Smooth muscle cell (in vitro differentiated cells): ENCODE measurements around the gene SUN1. TPM values are rescaled to one million over a fixed set of nuclear protein-coding genes. Genes with fewer than 3 reads are reported as not detected.
"Not testable (repeated sequence)": the region's sequence is repeated elsewhere in the genome, so short reads cannot be mapped to it uniquely, and the experiment has no call there.

ENCODE experiments used
- DNase-seq: peaks from one replicate; lab custom pipeline; 2025; ENCODE audit not compliant: unreplicated experiment; lab: John Stamatoyannopoulos, UW
- H2AFZ ChIP-seq: fragments of 200-600 bp; sonication (generic); 2 replicates; pipeline ENCODE4 v1.6.0; 2016; ENCODE audit warnings: antibody characterized with exemption, low read depth, mild to moderate bottlenecking
- H3F3A ChIP-seq: fragments of 200-600 bp; sonication (generic); 2 replicates; pipeline ENCODE4 v1.6.0; 2017; ENCODE audit warnings: antibody characterized with exemption, low read depth
- H3K27ac ChIP-seq: fragments of 200-600 bp; sonication (generic); 2 replicates; pipeline ENCODE4 v1.5.1; 2016; ENCODE audit warnings: low read depth, mild to moderate bottlenecking
- H3K27me3 ChIP-seq: fragments of 200-600 bp; sonication (generic); 2 replicates; pipeline ENCODE4 v1.6.1; 2016; ENCODE audit warnings: low read depth, mild to moderate bottlenecking
- H3K36me3 ChIP-seq: fragments of 200-600 bp; sonication (generic); 2 replicates; pipeline ENCODE4 v1.5.1; 2016; ENCODE audit warnings: low read depth
- H3K4me1 ChIP-seq: fragments of 200-600 bp; sonication (generic); 2 replicates; pipeline ENCODE4 v1.5.1; 2016; ENCODE audit warnings: low read depth
- H3K4me2 ChIP-seq: fragments of 200-600 bp; sonication (generic); 2 replicates; pipeline ENCODE4 v1.6.0; 2016; ENCODE audit warnings: mild to moderate bottlenecking
- H3K4me3 ChIP-seq: fragments of 200-600 bp; sonication (generic); 2 replicates; pipeline ENCODE4 v1.5.1; 2016; ENCODE audit warnings: mild to moderate bottlenecking
- H3K79me2 ChIP-seq: fragments of 200-600 bp; sonication (generic); 2 replicates; pipeline ENCODE4 v1.6.0; 2016; ENCODE audit warnings: low read depth, mild to moderate bottlenecking
- H3K9ac ChIP-seq: fragments of 200-600 bp; sonication (generic); 2 replicates; pipeline ENCODE4 v1.6.0; 2016; ENCODE audit warnings: low read depth
- H3K9me3 ChIP-seq: fragments of 200-600 bp; sonication (generic); replicated peaks from 2 replicates; pipeline ENCODE4 v1.5.1; 2016; ENCODE audit warnings: low read depth
- H4K20me1 ChIP-seq: fragments of 200-600 bp; sonication (generic); 2 replicates; pipeline ENCODE4 v1.6.0; 2016; ENCODE audit warnings: low read depth
- WGBS: methylation state at CpG from one replicate; pipeline ENCODE4 v1.1.7; 2016; ENCODE audit warnings: low lambda C conversion rate; 5-methylcytosine and 5-hydroxymethylcytosine counted together
- polyA plus RNA-seq: library from polyadenylated mRNA; unstranded; fragments of >200 nt; fragmentation: Nextera tagmentation; extraction: Ambion mirVana; gene quantifications from 2 replicates; pipeline ENCODE4 v1.2.1, GENCODE V29; 2016
- total RNA-seq: library from RNA; depleted of rRNA; stranded (reverse); fragments of >200 nt; gene quantifications from 2 replicates; pipeline ENCODE4 v1.2.3, GENCODE V29; 2014
- TF ChIP-seq, protein P1 (sequence below): fragments of 200-600 bp; sonication (generic); IDR thresholded peaks from 2 replicates; pipeline ENCODE4 v1.5.1; 2017; ENCODE audit warnings: borderline replicate concordance, mild to moderate bottlenecking, antibody characterized with exemption; ENCODE audit not compliant: insufficient read depth, poor library complexity, severe bottlenecking

SUN1 gene
- total and polyA plus RNA-seq, 2 experiments from 2014 or later, result 50.7 to 90.3 TPM

DNA sequence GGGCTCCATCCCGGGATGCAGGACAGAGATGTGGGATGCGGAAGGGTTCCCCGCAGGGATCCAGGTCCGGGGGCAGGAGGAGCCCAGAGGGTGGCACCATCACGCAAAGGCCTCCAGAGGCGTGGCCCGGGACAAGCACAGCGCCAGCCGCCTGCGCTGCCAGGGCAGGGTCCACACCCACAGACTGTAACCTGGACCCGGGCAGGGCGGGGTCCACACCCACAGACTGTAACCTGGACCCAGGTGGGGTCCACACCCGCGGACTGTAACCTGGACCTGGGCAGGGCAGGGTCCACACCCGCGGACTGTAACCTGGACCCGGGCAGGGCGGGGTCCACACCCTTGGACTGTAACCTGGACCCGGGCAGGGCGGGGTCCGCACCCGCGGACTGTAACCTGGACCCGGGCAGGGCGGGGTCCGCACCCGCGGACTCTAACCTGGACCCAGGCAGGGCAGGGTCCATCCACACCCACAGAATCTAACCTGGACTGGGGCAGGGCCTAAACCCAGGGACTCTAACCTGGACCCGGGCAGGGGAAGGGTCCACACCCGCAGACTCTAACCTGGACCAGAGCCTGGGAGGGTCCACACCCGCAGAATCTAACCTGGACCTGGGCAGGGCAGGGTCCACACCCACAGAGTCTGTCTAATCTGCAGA, 37.5 kb upstream of the SUN1 start:
- no peaks in the 10 kb centered on the region for H3F3A ChIP-seq
- WGBS, result 97% methylated on average over 27 of the region's 31 CpGs
- TF ChIP-seq, protein P1, sequence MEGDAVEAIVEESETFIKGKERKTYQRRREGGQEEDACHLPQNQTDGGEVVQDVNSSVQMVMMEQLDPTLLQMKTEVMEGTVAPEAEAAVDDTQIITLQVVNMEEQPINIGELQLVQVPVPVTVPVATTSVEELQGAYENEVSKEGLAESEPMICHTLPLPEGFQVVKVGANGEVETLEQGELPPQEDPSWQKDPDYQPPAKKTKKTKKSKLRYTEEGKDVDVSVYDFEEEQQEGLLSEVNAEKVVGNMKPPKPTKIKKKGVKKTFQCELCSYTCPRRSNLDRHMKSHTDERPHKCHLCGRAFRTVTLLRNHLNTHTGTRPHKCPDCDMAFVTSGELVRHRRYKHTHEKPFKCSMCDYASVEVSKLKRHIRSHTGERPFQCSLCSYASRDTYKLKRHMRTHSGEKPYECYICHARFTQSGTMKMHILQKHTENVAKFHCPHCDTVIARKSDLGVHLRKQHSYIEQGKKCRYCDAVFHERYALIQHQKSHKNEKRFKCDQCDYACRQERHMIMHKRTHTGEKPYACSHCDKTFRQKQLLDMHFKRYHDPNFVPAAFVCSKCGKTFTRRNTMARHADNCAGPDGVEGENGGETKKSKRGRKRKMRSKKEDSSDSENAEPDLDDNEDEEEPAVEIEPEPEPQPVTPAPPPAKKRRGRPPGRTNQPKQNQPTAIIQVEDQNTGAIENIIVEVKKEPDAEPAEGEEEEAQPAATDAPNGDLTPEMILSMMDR, result no peak
- no peak overlapping the region for H3K4me3 ChIP-seq
- H3K4me1 ChIP-seq, result no peaks in the 10 kb centered on the region
- H2AFZ ChIP-seq, result no peak overlapping the region
- no peaks in the 10 kb centered on the region for H3K79me2 ChIP-seq
- H3K9me3 ChIP-seq, result no peaks in the 10 kb centered on the region
- no peak overlapping the region for H3K27ac ChIP-seq
- H3K9ac ChIP-seq, result no peak overlapping the region
- H3K36me3 ChIP-seq, result no peaks in the 10 kb centered on the region
- H3K27me3 ChIP-seq, result no peaks in the 10 kb centered on the region
- no peak for DNase-seq
- H4K20me1 ChIP-seq, result no peaks in the 10 kb centered on the region
- no peak overlapping the region for H3K4me2 ChIP-seq

DNA sequence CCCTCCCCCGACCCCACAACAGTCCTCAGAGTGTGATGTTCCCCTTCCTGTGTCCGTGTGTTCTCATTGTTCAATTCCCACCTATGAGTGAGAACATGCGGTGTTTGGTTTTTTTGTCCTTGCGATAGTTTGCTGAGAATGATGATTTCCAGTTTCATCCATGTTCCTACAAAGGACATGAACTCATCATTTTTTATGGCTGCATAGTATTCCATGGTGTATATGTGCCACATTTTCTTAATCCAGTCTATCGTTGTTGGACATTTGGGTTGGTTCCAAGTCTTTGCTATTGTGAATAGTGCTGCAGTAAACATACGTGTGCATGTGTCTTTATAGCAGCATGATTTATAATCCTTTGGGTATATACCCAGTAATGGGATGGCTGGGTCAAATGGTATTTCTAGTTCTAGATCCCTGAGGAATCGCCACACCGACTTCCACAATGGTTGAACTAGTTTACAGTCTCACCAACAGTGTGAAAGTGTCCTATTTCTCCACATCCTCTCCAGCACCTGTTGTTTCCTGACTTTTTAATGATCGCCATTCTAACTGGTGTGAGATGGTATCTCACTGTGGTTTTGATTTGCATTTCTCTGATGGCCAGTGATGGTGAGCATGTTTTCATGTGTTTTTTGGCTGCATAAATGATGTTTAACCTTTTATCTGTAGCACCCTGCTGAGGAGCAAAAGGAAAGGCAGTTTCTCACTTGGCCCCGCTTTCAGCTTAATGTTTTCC, 35.7 kb upstream of the SUN1 start:
- not testable (repeated sequence) for H3K27me3 ChIP-seq, H3K79me2 ChIP-seq, H2AFZ ChIP-seq, DNase-seq, H3K4me1 ChIP-seq, H3K27ac ChIP-seq, H3K9ac ChIP-seq, H3K4me3 ChIP-seq, H3K9me3 ChIP-seq, H3F3A ChIP-seq, H4K20me1 ChIP-seq, H3K4me2 ChIP-seq, H3K36me3 ChIP-seq
- WGBS, result 88% methylated on average over 7 of the region's 10 CpGs

- no peak overlapping the region for H3K4me2 ChIP-seq
- no peaks in the 10 kb centered on the region for H3K27me3 ChIP-seq
- no peak overlapping the region for H3K4me3 ChIP-seq
- no peak for DNase-seq
- 91% methylated on average over 12 of the region's 12 CpGs for WGBS
- no peaks in the 10 kb centered on the region for H3K4me1 ChIP-seq
- TF ChIP-seq, protein P1, result no peak
- H3F3A ChIP-seq, result no peaks in the 10 kb centered on the region
- no peaks in the 10 kb centered on the region for H3K9me3 ChIP-seq
- no peak overlapping the region for H3K27ac ChIP-seq
- H3K36me3 ChIP-seq, result no peaks in the 10 kb centered on the region
- no peaks in the 10 kb centered on the region for H4K20me1 ChIP-seq
- H3K9ac ChIP-seq, result no peak overlapping the region
- H2AFZ ChIP-seq, result no peak overlapping the region
- H3K79me2 ChIP-seq, result no peaks in the 10 kb centered on the region
Observed at GRCh38 chr7:798921-799470, 33.3 kb upstream of the SUN1 start.

DNA sequence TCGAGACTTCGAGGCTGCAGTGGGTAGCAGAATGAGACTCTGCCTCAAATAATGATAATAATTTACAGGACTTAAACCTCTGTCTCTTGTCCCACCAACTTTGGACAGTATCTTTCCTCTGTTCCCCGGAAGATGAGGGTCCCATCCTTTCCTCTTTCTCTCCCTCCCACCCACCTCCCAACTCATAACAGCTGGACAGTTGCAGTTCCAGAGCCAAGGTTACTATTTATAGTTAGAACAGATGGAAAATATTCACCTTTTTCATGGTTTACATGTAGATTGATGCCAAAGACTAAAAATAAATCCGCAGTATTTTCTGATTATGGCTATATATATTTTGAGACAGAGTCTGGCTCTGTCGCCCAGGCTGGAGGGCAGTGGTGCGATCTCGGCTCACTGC, 31.6 kb upstream of the SUN1 start:
- Histone ChIP-seq H3K36me3 (no peaks in the 10 kb centered on the region), H2AFZ (no peak overlapping the region), H3K9ac (no peak overlapping the region), H3K4me3 (no peak overlapping the region), H3K27me3 (no peaks in the 10 kb centered on the region), H3K9me3 (no peaks in the 10 kb centered on the region), H4K20me1 (no peaks in the 10 kb centered on the region), H3K4me1 (no peaks in the 10 kb centered on the region), H3K4me2 (no peak overlapping the region), H3K27ac (no peak overlapping the region), H3F3A (no peaks in the 10 kb centered on the region), H3K79me2 (no peaks in the 10 kb centered on the region)
- TF ChIP-seq, protein P1, result no peak
- 97% methylated on average over 7 of the region's 7 CpGs for WGBS
- DNase-seq, result no peak

DNA sequence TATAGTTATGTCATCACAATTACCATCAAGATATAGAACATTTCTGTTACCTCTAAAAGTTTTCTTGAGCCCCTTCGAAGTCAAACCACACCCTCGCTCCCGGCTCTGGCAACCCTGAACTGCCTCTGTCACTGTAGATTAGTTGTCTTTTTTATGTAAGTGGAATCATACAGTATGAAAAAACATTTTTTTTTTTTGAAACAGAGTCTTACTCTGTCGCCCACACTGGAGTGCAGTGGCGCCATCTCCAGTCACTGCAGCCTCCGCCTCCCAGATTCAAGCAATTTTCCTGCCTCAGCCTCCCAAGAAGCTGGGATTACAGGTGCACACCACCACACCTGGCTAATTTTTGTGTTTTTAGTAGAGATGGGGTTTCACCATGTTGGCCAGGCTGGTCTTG, 30.9 kb upstream of the SUN1 start:
- not testable (repeated sequence) for H3K79me2 ChIP-seq, H3K4me2 ChIP-seq, H2AFZ ChIP-seq, H3K4me1 ChIP-seq, DNase-seq, H3F3A ChIP-seq, H3K36me3 ChIP-seq, H3K4me3 ChIP-seq, H3K9me3 ChIP-seq, H3K27ac ChIP-seq, H3K9ac ChIP-seq, H3K27me3 ChIP-seq, H4K20me1 ChIP-seq
- 82% methylated on average over 6 of the region's 6 CpGs for WGBS
